ENCODE measurements around the gene GCDH.
"Not testable (repeated sequence)": the region's sequence is repeated elsewhere in the genome, so short reads cannot be mapped to it uniquely, and the experiment has no call there.

GCDH gene

GRCh38 chr19:12890299-12890786 is 617 bp upstream of the GCDH start:
- in situ Hi-C loops (cut with HindIII; ENCODE audit: low pct_ligation_motif_present, low pct_unique_long_range_greater_than_20kb, low sequenced_read_pairs); DNase-seq: not testable (repeated sequence)

- no peak for DNase-seq
- in situ Hi-C loops (cut with HindIII; ENCODE audit: low pct_ligation_motif_present, low pct_unique_long_range_greater_than_20kb, low sequenced_read_pairs) = no loop called here
Measured at GRCh38 chr19:12891553-12892021, 627 bp downstream of the GCDH start.

- in situ Hi-C loops (cut with HindIII; ENCODE audit: low pct_ligation_motif_present, low pct_unique_long_range_greater_than_20kb, low sequenced_read_pairs) = no loop called here
- no peak for DNase-seq
Measured at GRCh38 chr19:12893582-12893981, 2.6 kb downstream of the GCDH start.

GRCh38 chr19:12896460-12896859 is 5.5 kb downstream of the GCDH start:
- in situ Hi-C loops (cut with HindIII; ENCODE audit: low pct_ligation_motif_present, low pct_unique_long_range_greater_than_20kb, low sequenced_read_pairs) = no loop called here
- no peak for DNase-seq

DNA sequence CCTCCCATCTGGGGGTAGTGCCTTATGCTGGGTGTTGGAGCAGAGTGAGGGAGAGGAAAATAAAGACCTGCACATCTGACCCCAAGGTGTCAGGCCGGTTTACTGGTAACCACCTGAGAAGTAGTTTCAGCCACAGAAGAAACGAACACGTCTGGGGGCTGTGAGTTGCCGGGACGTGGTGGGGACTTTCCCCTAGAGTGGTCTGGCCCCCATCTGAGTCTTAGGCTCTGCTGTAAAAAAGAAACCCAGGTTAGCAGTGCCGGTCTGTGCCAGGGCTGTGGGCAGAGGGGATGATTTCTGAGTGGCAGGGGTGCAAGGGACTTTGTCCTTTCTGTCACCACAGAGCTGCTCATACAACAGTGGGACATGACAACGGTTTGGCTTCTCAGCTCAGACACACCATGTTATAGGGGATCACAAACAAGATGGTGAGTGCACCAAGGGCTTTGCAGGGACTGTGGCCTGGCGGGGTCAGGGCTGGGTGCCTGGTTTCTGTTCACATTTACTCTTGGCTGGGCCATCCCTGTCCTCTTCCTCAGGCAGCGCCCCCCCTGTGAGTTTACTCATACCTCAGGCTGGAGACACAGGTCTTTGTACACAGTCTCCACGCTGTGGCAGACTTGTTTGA is 9.0 kb downstream of the GCDH start:
- in situ Hi-C loops (cut with HindIII; ENCODE audit: low pct_ligation_motif_present, low pct_unique_long_range_greater_than_20kb, low sequenced_read_pairs) = no loop called here
- DNase-seq = no peak

GRCh38 chr19:12907166-12907565 is 16.2 kb downstream of the GCDH start:
- in situ Hi-C loops (cut with HindIII; ENCODE audit: low pct_ligation_motif_present, low pct_unique_long_range_greater_than_20kb, low sequenced_read_pairs) = no loop called here
- DNase-seq = no peak

DNA sequence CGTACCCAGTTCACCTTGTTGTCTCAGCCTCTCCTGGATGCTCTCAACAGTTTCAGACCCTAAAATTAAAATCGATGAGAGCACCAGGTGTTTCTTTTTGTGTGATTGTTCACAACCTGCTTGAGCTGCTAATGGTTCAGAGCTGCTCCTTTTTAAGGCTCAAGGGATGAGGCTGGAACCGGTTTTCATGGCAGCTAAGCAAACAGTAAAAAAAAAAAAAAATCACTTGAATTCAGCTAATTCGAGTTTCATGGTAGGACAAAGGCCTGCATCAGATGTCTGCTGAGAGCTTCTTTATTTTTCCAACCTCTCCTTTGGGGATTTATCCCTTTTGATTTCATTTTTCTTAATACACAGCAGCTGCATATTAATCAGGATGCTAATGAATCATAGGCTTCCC is 21.6 kb downstream of the GCDH start:
- in situ Hi-C loops (cut with HindIII; ENCODE audit: low pct_ligation_motif_present, low pct_unique_long_range_greater_than_20kb, low sequenced_read_pairs) = no loop called here

DNA sequence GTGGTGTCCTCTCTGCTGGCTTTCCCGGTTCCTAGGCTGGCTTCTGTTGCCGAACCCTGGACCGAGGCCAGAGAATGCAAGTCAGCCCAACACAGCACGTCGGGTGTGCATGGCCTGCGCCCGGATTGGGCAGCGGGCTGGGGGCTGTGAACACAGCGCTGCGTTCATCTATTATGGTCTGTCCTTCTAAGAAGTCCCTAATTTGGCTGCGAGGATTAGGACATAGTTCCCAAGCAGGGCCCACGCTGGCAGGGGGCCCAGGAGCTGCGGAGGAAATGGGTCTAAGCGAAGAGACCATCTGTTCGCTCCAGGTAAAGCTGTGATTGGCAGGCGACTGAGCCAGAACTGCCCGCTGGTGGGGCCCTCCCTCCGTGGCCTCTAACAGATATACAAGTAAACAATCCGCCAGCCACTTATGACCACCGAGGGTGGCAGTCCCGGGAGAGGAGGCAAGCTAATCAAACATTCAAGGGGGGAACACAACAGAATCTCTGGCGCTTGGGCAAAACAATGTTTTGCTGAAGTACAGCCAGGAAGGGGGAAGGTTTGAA is 22.1 kb downstream of the GCDH start:
- in situ Hi-C loops (cut with HindIII; ENCODE audit: low pct_ligation_motif_present, low pct_unique_long_range_greater_than_20kb, low sequenced_read_pairs) = no loop called here
- no peak for DNase-seq

More for the DNA sequence above, 21.6 kb downstream of the GCDH start:
- no peak for DNase-seq

GRCh38 chr19:12913851-12914690 is 23.1 kb downstream of the GCDH start:
- no peak for DNase-seq
- in situ Hi-C loops (cut with HindIII; ENCODE audit: low pct_ligation_motif_present, low pct_unique_long_range_greater_than_20kb, low sequenced_read_pairs) = no loop called here

DNA sequence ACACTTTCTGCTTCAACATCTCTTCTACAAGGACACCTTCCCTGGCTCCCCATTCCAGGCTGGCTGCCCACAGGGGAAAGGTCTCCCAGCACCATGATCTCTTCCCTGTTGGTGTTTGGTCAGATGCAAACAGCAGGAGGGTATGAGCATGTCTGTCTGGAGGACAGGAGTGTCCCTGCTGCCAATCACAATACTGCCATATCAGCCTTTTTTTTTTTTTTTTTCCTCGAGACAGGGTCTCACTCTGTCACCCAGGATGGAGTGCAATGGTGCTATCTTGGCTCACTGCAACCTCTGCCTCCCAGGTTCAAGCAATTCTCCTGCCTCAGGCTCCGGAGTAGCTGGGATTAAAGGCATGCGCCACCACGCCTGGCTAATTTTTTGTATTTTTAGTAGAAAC is 24.9 kb downstream of the GCDH start:
- in situ Hi-C loops (cut with HindIII; ENCODE audit: low pct_ligation_motif_present, low pct_unique_long_range_greater_than_20kb, low sequenced_read_pairs); DNase-seq: not testable (repeated sequence)

DNA sequence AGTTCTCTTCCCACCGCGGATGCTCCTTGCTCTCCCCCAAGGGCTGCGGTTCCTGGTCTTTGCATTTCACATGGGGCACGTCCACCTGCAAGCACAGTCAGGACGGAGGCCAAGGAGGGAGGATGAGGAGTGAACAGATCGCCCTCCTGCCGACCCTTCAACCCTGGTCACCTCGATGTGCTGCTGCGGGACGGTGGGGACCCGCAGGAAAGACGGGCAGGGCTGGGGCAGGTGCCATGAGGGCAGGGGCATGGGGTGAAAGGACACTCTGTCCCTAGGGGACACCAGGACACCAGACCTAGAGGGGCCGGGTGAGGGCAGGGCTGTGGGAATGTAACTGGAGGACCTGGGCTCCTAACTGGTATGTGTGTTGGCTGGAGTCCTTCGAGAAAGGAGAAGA is 27.3 kb downstream of the GCDH start:
- DNase-seq = no peak
- in situ Hi-C loops (cut with HindIII; ENCODE audit: low pct_ligation_motif_present, low pct_unique_long_range_greater_than_20kb, low sequenced_read_pairs) = no loop called here

DNA sequence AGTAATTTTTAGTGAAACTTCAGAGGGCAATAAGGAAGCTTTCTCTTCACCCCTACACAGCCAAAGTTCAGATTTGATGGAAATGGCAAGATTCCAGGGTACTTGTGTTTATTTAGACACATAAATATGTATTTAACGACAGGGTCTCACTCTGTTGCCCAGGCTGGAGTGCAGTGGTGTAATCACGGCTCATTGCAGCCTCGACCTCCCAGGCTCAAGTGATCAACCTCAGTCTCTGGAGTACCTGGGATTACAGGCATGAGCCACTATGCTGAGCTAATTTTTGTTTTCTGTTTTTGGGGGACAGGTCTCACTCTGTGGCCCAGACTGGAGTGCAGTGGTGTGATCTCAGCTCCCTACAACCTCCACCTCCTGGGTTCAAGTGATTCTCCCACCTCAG is 30.1 kb downstream of the GCDH start:
- DNase-seq = no peak
- in situ Hi-C loops (cut with HindIII; ENCODE audit: low pct_ligation_motif_present, low pct_unique_long_range_greater_than_20kb, low sequenced_read_pairs) = no loop called here

DNA sequence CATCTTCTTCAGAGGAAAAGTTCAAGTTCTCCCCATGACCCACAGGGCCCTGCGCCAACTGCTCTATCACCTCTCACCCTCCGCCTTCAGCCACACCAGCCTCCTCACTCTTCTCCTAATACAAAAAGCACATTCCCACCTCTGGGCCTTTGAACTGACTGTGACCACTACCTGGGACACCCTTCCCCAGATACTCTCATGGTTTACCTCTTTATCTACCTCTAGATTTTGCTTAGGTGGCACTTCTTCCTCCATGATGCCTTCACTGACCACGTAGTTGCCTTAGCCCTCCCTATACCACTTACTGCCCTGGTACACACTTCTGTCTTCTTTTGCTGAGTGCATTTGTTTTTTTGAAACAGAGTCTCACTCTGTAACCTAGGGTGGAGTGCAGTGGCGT is 32.0 kb downstream of the GCDH start:
- in situ Hi-C loops (cut with HindIII; ENCODE audit: low pct_ligation_motif_present, low pct_unique_long_range_greater_than_20kb, low sequenced_read_pairs) = no loop called here
- no peak for DNase-seq

DNA sequence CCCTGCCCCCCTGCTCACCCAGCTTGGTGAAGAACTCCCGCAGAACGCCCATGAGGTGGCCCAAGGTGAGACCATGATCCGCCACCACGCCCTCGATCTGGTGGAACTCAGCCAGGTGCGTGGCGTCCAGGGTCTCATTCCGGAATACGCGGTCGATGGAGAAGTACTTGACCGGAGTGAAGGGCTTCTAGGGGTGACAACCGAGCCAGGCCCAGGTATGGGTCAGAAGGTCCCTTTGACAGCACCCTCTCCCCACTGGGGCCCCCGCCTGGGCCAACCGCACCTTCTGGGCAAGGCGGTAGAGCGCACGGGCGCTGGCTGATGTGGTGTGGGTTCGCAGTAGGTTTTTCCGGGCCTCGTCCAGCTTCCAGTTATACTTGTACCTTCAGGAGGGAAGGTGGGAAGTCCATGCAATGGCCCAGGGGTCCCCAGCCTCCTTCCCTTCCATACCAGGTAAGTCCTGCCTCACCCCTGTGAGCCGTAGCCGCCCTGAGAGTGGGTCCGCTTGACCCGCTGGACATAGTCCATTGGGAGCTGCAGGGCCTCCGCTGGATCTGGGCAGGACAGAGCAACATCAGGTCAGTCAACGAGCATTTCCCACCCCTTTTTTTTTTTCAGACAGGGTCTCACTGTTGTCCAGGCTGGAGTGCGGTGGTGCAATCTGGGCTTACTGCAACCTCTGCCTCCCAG is 33.8 kb downstream of the GCDH start:
- in situ Hi-C loops (cut with HindIII; ENCODE audit: low pct_ligation_motif_present, low pct_unique_long_range_greater_than_20kb, low sequenced_read_pairs) = no loop called here
- DNase-seq = no peak

DNA sequence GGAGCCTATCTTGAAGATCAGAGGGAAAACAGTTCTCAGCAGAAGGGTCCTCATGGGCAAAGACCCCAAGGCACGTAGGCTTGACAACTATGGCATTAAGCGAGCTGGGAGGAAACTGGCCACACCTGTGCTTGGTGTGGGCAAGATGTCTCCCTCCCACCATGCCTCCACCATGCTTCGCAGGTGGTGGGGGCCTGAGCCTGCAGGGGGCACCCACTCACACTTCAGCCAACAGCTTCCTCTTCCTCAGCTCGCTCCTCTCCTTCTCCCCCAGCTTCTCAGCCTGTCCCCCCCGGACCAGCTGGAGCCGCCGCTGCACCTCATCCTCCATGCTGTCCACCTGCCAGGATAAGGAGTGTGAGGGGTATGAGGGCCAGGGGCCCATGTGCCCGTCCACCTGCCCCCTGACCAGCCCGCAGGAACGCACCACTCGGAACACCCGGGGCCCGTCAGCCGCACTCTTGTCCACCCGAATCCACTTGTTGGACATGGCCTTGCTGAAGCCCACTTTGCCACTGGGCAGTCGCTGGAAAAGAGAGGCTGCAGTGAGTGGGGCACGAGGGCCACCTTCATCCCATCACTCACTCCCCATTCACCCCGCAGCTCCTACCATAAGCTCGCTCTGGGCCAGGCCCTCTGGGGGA is 39.2 kb downstream of the GCDH start:
- in situ Hi-C loops (cut with HindIII; ENCODE audit: low pct_ligation_motif_present, low pct_unique_long_range_greater_than_20kb, low sequenced_read_pairs) = no loop called here
- DNase-seq = no peak

- in situ Hi-C loops (cut with HindIII; ENCODE audit: low pct_ligation_motif_present, low pct_unique_long_range_greater_than_20kb, low sequenced_read_pairs) = no loop called here
- no peak for DNase-seq
Measured at GRCh38 chr19:12932392-12933286, 41.7 kb downstream of the GCDH start.

DNA sequence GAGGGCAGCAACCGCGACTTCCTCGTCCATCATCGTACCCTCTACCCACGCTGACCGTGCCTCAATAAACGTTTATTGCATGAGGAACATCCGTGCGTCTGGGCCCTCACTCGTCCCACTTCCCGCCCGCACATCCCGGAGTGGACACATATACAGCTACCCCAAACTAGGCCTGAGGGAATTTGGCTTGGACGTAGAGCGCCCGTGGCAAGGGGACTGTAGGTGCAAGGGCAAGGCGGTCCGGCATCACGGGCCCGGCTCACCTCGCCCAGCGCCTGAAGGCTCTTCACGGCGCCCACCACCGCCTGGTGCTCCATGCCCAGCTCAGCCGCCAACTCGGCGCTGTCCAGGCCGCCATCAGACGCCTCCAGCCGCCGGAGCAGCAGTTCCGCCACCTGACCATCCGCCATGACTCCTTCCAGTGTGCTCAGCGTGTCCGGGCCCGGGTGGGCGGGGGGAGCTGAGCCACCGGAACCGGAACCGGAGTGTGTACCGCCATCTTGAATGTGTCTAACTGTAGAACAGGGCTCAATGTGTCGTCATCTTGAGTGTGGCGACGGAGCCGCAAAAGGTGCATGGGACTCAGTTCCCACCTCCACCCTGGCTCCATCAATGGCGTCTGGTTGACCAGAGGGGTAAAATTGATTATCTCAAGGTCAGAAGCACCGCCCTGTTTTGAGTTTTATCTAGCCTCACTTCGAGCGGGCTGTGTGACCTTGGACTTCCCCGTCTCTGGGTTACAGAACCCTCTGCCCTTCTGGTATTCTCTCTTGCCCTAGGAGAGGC is 42.5 kb downstream of the GCDH start, which contains the start of gene FARSA:
FARSA (minus strand) TSS at position 425 of the 786 bp plus-strand sequence; CDS start at position 410, 15 bp downstream.
- in situ Hi-C loops (cut with HindIII; ENCODE audit: low pct_ligation_motif_present, low pct_unique_long_range_greater_than_20kb, low sequenced_read_pairs) = no loop called here
- DNase-seq = peak; percentile 89
